Kidney tubule cell (primary cell): Measurements from ENCODE around the gene CEP78.
A peak's percentile ranks its signal among the peaks of the same experiment; 100 is the strongest.
"Not testable (repeated sequence)": the region's sequence is repeated elsewhere in the genome, so short reads cannot be mapped to it uniquely, and the experiment has no call there.

ENCODE experiments used
- DNase-seq: peaks from one replicate; pipeline ENCODE4 v3.0.0-alpha.2; 2018; ENCODE audit warnings: low spot score

The CEP78 gene, protein sequence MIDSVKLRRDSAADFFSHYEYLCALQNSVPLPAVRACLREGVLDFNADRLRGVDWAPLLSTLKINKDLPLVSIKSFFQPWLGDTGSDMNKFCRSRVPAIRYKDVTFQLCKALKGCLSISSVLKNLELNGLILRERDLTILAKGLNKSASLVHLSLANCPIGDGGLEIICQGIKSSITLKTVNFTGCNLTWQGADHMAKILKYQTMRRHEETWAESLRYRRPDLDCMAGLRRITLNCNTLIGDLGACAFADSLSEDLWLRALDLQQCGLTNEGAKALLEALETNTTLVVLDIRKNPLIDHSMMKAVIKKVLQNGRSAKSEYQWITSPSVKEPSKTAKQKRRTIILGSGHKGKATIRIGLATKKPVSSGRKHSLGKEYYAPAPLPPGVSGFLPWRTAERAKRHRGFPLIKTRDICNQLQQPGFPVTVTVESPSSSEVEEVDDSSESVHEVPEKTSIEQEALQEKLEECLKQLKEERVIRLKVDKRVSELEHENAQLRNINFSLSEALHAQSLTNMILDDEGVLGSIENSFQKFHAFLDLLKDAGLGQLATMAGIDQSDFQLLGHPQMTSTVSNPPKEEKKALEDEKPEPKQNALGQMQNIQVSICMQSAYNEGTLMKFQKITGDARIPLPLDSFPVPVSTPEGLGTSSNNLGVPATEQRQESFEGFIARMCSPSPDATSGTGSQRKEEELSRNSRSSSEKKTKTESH

DNA sequence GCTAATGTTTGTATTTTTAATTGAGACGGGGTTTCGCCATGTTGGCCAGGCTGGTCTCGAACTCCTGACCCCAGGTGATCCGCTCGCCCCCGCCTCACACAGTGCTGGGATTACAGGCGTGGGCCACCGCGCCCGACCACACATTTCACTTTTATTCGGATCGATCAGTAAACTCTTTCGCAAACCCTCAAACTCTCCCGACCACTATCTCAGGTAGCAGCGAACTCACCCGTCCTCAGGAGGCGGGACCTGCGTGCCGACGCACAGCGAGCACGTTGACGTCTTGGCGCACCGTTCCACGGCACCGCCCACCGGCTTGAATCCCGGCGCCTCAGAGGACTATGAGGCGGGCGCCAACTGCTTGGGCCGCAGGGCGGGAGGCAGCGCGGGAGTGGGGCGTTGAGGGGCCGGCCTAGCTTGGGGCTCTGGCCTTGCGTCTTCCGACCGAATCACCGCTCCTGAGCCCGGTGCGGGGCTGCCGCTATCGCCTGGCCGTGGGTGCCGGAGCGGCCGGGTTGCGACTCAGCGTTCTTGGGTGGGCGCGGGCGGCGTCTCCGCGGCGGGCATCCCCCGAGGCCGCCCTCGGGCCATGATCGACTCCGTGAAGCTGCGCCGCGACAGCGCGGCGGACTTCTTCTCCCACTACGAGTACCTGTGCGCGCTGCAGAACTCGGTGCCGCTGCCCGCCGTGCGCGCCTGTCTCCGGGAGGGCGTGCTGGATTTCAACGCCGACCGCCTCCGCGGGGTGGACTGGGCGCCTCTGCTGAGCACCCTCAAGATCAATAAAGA, at the start of gene CEP78:
TSS of gene CEP78 (plus strand) at position 314 of the 789 bp plus-strand sequence. CDS start at position 590, 276 bp downstream.
- DNase-seq, result peak; percentile 94

DNA sequence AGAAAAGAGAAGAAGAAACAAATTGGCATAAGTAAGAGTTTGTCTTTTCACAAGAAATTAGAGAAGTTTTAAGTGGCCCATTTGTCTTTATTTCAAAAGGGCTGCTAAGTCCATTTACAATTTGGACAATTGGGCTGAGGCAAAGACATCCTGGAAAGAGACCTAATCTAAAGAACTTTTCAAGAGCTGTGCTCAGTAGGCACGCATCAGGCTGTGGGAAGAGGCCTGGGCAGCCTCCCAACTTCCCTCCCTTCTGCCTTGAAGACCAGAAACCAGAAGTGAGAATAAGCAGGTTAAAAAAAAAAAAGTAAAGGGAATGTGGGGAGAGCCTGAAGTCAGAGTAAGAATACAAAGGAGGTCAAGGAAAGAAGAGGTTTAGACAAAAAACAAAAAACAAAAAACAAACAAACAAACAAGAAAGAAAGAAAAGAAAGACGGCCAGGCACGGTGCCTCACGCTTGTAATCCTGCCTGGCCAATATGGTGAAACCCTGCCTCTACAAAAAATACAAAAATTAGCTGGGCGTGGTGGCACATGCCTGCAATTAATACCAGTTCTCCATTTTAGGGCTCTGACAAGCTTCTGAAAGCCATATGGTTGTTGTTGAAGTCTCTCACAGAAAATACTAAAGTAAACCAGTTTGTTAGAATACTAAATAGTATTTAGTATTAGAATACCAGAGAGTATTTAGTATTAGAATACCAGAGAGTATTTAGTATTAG, 48.0 kb upstream of the CEP78 start:
- DNase-seq, result no peak

DNA sequence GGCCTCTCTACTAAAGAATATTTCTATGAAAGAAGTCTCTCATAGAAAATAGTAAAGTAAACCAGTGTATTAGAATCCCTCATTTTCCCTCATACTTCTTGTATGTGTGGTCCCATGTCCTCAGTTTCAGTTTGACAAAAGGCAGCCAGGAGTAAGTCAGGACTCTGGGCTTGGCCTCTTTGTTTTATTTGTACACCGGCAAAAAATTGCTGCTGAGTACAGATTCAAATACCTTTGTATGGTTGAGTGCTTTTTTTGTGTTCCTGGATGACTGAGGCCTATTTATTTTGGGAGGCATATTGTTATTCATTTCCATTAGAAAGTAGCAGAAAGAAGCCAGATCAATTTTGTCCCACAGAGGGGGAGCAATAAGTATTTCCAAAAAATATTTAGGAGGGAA, 47.3 kb upstream of the CEP78 start:
- DNase-seq, result peak; percentile 8

DNA sequence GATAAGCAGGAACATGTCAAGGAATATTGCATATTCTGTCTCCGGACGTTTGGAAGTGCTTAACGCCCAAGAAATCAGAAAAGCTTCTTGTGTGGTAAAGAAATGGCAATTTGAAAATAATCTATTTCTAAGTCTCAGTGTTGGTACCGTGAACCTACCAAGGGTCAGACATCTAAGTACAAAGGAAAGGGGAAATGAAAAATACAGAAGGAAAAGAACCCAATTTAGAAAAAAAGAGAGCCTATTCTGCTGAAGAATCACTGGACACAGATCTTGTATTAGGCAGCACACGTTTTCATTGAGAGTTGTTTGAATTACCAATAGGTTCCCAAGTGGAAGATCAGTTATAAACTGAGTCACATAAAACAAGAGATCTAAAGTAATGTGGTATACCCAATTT, 46.9 kb upstream of the CEP78 start:
- DNase-seq, result no peak

DNA sequence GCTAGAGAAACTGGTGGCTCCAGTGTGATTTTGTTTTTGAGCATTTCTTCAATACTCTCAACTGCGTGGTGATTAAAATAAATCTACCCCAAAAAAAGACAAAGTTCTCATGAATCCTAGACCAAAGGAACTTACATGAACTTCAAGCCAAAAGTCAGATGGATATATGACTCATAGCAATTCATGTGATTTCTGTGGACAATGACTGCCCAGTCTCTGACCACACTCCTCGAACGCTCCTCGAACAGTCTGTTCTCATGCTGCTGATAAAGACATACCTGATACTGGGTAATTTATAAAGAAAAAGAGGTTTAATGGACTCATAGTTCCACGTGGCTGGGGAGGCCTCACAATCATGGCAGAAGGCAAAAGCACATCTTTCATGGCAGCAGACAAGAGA, 46.4 kb upstream of the CEP78 start:
- peak; percentile 28 for DNase-seq

DNA sequence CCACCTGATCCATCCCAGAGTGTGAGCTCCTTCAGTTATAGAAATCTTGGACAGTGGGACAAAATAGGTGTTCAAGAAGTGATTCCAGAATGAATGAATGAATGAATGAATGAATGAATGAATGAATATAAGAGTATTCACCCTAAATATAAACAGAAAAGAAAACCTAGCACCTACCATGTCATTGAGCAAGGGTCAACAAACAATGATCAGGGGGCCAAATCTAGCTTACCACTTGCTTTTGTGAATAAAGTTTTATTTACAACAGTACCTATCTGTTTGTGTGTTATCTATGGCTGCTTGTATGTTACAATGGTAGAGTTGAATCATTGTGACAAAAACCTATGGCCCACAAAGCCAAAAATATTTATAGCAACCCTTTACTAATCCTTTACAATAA, 43.9 kb upstream of the CEP78 start:
- no peak for DNase-seq

DNA sequence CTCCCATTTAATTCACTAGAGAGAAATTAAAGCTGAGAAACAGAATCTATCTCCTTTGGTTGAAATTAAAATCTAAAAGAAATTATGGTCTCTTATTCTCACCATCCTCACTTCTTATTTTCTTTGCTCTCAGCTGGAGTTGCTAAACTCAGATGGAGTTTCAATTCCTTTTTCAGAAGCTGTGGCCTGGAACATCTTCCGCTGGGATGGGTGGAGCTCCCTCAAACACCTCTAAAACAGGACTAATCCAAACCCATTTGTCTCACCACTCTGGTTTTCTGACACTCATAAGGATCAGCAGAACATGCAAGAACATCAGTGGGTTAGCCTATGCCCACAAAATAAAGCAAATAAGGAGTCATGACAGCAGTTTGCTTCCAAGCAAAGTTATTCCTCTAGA, 39.6 kb upstream of the CEP78 start:
- DNase-seq, result no peak

DNA sequence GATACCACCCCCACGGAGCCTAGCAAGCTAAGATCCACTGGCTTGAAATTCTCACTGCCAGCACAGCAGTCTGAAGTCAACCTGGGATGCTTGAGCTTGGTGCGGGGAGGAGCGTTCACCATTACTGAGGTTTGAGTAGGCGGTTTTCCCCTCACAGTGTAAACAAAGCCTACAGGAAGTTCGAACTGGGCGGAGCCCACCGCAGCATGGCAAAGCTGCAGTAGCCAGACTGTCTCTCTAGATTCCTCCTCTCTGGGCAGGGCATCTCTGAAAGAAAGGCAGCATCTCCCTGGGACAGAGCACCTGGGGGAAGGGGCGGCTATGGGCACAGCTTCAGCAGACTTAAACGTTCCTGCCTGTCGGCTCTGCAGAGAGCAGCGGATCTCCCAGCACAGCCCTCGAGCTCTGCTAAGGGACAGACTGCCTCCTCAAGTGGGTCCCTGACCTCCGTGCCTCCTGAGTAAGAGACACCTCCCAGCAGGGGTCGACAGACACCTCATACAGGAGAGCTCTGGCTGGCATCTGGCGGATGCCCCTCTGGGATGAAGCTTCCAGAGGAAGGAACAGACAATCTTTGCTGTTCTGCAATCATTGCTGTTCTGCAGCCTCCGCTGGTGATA, 34.6 kb upstream of the CEP78 start:
- peak; percentile 21 for DNase-seq

DNA sequence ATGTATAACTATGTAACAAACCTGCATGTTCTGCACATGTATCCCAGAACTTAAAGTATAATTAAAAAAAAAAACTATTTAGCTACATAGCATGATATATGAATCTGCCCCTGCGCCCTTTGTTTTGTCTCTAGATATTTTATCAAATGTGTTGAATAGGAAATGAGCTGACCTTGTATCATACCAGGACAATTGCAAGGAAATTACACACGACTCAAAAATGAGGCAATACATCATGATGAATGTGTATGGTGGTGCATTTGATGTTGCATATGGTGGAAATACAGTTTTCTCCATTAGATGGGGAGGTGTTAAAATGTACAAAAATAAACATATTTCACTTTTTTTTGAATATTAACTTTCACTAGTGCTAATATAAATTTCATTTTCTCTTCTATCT, 28.6 kb upstream of the CEP78 start:
- no peak for DNase-seq

DNA sequence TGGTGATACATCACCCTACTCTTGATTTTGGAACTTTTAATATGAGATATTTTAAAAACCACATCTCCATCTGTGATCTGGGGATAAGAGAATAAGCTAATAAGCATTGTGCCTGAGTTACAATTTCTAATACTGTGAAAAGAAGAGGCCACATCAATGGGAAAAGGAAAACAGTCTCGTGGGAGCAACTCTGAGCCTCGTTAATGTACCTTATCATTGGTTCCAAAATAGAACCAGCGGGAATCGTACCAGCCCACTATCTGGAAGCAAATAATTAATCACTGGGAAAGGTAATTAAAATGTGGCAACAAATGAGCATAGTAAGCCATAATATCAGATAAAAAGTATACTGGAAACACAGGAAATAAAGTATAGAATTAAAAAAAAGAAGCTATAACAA, 28.0 kb upstream of the CEP78 start:
- DNase-seq, result no peak

DNA sequence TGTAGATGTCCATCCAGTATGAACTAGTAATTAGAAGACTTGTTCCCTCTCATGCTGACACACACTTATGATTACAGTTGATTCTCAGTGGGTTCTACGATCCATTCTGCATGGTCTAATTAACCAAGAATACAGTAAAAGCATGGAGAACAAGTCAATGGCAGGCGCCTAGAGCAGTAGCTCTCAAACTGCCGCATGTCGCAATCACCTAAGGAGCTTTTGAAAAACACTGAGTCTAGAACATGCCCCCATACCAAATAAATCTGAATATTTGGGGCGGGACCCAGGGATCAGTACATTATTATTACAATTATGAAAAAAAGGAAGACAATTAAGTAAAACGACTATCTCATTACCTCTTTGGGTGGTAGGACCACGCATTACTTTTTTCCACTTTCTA, 26.7 kb upstream of the CEP78 start:
- no peak for DNase-seq

DNA sequence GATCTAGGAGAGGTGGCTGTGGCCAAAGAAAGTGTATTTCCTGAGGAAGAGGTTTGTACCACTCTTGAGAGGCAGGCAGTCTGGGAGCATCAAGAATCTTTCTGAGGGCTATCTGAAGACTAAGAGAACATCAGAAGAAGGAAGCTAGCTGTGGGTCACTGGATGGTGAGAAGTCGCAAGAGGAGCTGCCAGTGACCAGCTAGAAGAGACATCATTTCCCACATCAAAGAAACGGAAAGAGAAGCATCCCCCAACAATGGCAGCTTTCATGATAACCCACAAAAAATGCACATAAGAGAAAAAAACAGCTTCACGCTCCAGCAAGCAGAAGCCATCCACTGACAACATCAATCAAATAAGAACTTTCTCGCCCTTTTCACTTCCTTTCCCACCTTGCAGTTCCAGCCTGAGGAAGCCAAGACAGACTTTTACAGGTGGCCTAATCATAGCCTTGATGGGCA, 25.0 kb upstream of the CEP78 start:
- DNase-seq, result no peak

DNA sequence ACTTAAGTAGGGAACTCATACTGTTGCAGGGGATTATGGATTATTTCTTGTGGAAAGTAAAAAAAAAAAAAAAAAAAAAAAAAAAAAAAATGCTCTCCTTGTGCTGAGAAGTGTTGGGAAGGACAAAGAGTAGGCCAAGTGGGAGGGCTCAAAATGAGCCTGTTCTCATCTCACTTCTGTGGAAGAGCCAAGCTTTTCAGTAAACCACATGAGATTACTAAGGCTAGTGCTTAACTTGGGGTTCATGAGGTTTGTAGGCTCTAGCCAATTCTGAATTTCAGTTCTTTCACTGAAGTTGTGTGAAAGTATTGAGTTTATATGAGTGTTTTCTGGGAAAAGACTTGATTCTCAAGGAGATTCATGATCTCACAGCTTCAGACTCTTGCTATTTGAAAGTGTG, 23.0 kb upstream of the CEP78 start:
- DNase-seq, result no peak

DNA sequence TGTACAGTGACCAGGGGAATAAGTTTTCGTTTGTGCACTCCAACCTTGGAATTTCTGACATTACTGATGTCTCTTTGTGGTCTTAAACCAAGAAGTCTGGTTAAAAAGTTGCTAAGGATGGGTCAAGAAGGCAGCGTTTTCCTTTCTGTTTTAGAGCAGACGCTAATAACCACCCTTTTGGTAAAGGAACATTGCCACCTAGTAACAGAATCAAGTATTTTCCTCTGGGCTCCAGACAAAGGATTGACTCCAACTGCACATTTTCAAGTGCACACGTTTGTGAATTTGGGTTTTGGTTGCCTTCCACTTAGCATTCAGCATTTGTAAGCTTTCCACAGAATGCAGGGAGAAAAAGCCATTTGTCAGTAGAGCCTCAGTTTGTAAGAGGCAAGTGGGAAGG, 22.2 kb upstream of the CEP78 start:
- peak; percentile 73 for DNase-seq

DNA sequence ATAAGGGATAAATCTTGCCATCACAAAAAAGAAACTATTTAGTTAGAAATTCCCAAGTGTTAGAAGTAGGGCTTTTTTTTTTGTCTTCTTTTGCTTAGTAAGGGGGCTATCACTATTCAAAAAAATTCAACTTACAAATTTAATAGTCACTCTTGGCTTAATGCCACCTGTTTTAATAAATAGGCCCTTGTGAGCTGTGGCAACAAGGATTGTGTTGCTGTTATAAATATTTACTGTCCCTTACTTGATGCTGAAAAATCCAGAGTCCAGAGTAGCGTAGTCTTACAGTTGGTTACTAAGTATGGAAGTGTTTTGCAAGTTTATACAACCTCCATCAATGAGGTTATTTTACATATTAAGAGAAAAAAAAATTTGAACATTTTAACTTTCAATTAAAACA, 21.4 kb upstream of the CEP78 start:
- no peak for DNase-seq

DNA sequence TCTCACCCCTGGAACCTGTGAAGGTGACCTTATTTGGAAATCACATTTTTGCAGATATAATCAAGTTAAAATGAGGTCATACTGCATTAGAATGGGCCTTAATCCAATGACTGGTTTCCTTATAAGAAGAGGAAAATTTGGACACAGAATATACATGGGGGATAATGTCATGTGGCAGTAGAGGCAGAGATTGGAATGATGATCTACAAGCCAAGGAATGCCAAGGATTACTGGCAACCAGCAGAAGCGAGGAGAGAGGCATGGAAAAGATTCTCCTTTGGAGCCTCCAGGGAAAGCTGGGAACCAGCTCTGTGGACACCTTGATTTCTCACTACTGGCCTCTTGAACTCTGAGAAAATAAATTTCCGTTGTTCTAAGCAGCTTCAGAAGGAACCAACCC, 20.2 kb upstream of the CEP78 start:
- peak; percentile 60 for DNase-seq

DNA sequence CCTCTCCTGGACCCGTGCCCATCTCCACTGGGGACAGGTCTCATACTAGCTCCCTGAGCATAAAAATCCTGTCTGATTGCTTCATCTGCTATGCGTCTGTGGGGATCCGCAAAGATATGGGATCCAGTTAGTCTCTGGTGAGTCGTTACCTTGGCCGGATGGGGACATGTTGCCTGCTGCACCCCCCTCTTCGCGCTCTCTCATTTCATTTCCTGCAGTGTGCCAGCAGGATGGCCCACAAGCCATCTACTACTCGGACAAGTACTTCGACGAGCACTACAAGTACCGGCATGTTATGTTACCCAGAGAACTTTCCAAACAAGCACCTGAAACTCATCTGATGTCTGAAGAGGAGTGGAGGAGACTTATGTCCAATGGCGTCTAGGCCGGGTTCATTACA, 17.0 kb upstream of the CEP78 start:
- no peak for DNase-seq

DNA sequence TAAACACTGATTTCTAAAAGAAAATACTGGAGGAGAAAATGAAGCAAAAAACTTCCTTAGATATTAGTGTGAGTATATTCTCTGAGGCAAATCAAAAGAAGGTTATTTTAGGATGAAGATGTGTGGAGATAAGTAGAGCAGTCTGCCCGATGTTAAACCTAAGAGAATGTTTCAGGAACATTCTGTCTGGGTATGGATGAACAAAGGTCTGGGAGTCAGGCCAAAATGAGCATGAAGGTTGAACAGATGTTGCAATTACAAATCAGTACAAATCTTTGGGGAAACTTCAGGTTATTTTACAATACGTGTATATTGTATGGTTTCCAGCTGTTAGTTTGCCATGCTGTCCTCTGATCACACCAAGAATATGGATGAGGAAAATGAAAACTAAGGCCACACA, 14.4 kb upstream of the CEP78 start:
- DNase-seq, result no peak

DNA sequence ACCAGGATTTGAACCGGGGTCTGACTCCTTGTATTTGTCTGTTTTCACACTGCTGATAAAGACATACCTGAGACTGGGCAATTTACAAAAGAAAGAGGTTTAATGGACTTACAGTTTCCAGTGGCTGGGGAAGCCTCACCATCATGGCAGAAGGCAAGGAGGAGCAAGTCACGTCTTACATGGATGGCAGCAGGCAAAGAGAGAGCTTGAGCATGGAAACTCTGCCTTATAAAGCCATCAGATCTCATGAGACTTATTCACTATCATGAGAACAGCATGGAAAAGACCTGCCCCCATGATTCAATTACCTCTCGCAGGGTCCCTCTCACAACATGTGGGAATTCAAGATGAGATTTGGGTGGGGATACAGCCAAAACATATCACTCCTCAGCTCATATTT, 14.0 kb upstream of the CEP78 start:
- DNase-seq, result not testable (repeated sequence)

DNA sequence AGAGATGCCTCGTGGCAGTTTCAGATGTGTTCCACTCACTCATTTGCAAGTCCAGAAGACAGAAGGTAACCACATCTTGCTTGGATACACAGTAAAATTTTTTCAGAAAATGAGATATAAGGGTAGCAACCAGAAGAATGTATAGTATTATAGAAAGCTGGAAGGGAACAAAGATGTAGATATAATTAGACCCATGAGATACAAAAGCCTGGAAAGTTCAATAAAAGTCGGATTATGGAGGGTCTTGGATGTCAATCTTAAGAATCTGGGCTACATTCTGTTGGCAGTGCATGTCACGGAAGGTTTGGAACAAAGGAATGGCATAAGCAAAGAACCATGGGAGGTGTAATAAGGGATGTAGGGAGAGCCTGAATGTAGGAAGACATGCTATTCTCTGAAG, 5.1 kb upstream of the CEP78 start:
- DNase-seq, result no peak

DNA sequence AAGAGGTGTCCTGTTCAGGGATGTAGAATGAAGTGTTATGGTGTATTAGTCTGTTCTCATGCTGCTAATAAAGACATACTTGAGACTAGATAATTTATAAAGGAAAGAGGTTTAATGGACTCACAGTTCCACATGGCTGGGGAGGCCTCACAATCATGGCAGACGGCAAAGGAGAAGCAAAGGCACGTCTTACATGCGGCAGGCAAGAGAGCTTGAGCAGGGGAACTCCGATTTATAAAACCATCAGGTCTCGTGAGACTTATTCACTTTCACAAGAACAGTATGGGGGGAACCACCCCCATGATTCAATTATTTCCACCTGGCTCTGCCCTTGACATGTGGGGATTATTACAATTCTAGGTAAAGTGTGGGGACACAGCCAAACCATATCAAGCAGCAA, 3.4 kb upstream of the CEP78 start:
- not testable (repeated sequence) for DNase-seq

DNA sequence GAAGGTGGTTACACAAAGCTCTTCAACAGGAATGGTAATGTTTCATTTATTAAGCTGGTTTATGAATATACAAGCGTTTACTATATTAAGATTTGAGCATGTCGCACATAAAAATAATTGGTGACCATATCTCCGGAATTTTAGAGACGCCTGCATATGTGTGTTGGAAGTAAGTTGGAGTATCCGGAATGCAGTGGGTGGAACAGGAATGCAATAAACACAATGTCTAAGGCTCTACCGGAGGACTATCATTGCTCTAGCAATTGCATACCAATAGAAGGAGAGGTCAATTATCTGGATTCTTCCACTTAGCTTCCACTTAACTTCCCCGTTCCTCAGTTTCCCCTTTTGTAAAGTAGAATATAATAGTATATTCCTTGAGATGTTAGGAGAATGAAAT, 1.1 kb upstream of the CEP78 start:
- DNase-seq, result peak; percentile 24
